Ammon's horn (tissue), 1 donor: ENCODE data around the gene ARMC5.
"Not testable (repeated sequence)": the region's sequence is repeated elsewhere in the genome, so short reads cannot be mapped to it uniquely, and the experiment has no call there.

Source experiments
- DNase-seq: peaks from one replicate; pipeline ENCODE4 v3.0.0-alpha.2; 2016; ENCODE audit warnings: low spot score

Gene ARMC5

GRCh38 chr16:31458844-31459686 is at the start of gene ARMC5:
Gene ARMC5, plus strand, starts transcription at chr16:31459501. Its CDS starts 24 bp downstream, at chr16:31459525.
- peak; percentile 100 for DNase-seq

GRCh38 chr16:31410082-31410481 is 49.2 kb upstream of the ARMC5 start:
- DNase-seq, result no peak

- DNase-seq, result no peak
Observed at GRCh38 chr16:31411024-31411844, 48.1 kb upstream of the ARMC5 start.

DNA sequence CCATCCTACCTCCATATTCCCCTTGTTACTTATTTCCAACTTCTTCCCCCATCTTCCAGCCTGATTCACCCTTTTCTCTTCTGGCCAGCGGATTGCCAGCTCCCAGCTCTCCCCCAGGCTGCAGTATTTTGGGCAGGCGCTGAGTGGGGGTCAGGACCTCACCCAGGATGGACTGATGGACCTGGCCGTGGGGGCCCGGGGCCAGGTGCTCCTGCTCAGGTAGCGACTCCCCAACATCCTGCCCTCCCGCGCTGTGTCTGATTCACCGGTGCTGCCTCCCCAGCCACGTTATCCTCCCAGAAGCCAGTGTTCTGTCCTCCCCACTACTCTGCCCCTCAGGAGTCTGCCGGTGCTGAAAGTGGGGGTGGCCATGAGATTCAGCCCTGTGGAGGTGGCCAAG is 46.6 kb upstream of the ARMC5 start:
- no peak for DNase-seq

DNA sequence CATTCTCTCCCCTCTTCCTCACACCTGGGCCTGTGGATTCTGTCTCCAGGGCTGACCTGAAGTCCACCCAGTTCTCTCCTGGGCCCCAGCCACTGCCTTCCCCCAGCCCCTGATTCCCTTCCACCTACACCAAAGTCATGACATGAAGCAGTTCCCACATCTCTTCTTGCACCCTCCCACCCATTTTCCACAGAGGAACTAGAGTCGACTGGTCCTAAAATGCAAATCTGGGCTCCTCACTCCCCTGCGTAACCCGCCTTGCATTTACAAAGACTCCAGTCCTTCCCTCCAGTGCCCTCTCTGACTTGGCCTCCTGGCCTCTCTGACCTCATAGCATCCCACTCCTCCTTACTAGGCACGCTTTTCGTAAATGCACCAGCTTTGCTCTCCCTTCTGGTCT is 45.9 kb upstream of the ARMC5 start:
- no peak for DNase-seq

GRCh38 chr16:31413943-31414342 is 45.4 kb upstream of the ARMC5 start:
- no peak for DNase-seq

GRCh38 chr16:31414706-31415105 is 44.6 kb upstream of the ARMC5 start:
- DNase-seq, result no peak

GRCh38 chr16:31416371-31416770 is 42.9 kb upstream of the ARMC5 start:
- no peak for DNase-seq

GRCh38 chr16:31417036-31417435 is 42.3 kb upstream of the ARMC5 start:
- not testable (repeated sequence) for DNase-seq

DNA sequence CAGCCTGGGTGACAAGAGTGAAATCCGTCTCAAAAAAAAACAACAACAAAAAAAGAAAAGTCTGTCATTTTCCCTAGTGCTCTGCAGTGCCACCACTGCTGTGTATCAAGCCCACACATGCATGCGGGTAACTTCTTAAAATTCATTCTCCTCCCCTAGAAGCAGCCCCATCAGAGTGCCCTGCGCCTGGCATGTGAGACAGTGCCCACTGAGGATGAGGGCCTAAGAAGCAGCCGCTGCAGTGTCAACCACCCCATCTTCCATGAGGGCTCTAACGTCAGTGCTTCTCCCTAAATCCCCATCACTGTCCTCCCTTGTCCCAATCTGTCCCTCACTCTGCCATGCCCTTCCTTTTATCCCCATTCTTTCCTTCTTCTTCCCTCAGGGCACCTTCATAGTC is 41.4 kb upstream of the ARMC5 start:
- DNase-seq, result no peak

DNA sequence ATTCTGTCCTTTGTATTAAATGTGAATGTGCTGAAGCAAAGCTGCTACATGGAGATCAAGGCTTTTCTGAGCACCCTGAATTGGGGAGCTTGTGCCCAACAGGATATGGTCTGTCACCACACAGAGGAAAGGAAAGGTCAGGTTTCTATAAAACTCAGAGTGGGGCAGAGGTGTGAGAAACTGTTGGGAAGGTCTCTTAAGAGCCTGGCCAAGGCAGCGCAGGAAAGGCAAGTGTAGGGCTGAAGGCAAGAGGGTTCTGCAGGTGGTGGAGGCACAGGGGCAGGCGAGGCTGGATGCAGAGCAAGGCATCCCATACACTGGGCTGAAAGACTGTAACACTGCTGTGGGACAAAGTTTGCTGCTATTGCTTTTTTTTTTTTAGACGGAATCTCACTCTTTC is 39.3 kb upstream of the ARMC5 start:
- DNase-seq, result no peak

DNA sequence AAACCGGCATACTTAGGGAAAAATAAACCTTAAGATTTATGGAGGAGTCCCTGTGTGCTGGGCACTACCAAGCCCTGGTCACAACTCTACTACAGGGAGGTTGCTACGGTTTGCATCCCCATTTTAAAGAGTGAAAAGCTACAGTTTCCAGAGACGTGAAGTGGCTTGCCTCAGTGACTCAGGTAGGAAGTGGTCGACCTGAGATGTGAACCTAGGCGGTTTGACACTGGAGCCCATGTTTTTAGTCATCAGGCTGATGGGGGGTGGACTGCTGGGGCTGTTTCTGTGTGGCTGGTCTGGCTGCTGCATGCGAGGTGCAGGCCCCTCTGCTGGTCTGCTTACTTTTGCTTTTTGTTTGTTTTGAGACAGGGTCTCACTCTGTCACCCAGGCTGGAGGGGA is 37.7 kb upstream of the ARMC5 start:
- no peak for DNase-seq

DNA sequence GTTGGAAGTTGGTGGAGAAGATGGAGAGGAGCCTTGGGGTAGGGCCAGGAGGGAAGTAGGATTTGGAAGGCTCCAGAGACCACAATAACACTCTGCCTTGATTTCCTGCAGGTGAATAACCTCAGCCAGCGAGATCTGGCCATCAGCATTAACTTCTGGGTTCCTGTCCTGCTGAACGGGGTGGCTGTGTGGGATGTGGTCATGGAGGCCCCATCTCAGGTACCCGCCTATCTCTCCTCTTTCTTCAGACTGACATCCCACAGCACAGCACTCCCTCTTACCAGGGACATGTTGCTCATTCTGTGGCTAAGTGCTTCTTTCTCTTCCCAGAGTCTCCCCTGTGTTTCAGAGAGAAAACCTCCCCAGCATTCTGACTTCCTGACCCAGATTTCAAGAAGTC is 36.1 kb upstream of the ARMC5 start:
- DNase-seq, result no peak

GRCh38 chr16:31423801-31424200 is 35.5 kb upstream of the ARMC5 start:
- DNase-seq, result no peak

DNA sequence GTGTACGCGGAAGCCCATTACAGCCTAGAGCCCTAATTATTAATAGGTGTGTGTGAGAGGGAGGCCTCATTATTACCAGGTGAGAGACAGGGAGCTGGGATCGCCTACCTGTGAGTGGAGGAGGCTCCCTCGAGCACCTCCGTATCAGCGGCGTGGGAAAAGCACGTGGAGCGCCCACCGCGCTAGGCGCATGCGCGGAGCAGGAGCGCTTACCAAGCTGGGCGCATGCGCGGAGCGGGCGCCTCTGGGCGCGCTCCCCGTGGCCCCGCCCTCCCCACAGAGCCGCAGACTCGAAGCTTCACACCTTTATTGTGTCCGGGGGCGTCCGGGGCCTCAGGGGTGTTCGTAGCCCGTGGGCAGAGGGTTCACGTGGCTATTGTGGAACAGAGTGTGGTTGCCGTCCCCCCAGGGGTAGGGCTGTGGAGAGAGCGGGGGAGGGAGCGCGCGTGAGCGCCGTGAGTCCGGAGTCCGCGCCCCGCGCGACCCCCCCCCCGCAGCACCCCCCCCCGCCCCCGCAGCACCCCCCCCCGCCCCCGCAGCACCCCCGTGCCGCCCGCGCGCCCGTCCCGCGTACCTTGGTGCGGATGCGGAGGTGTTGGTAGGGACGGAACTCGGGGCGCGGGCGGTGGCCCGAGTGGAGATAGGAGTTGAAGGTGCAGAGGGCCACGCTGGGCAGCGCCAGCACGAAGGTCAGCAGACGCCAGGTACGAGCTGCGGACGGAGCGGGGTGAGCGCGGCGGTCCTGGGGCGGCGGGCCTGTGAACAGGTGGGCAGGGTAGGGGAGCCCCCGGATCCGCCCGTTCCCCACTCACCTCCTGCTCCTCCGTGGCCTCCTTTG is 31.6 kb upstream of the ARMC5 start:
- peak; percentile 62 for DNase-seq

DNA sequence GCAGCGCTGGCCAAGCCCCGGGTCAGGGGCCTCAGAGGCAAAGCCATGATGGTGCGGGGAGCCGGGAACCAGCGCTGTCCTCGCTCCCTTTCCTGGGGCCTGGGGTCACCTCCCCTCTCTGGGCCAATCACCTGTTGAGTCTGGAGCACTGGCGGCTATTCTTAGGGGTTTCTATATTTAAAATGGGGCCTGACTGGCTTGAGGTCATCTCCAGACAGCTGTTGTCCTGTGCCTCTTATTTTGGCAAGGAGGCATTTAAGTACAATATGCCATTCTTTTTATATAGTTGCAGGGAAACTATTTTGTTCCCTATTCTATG is 31.1 kb upstream of the ARMC5 start, which contains the start of gene COX6A2:
TSS of gene COX6A2 (minus strand) at position 82 of the 319 bp plus-strand sequence. CDS start at position 47, 35 bp downstream.
- no peak for DNase-seq

GRCh38 chr16:31428638-31429247 is 30.6 kb upstream of the ARMC5 start:
- DNase-seq, result no peak

DNA sequence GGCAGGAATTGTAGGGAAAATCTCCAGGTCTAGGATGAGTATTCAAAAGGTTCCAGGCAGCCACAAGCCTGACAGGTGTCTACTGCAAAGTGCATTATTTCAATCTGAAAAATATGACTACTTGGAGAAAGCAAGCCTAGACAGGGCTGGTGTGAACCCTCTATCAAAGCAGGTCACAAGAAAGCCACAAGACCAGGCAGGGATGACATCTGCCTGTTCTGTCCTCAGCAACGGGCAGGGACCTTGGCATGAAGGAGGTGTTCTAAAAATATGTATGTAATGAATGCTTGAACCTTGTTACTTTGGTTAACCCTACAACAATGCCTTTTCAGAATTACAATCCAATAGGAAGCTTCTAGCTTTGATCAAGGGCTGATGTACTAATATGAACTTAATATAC is 30.0 kb upstream of the ARMC5 start:
- DNase-seq, result no peak

- DNase-seq, result no peak
Observed at GRCh38 chr16:31429796-31430195, 29.5 kb upstream of the ARMC5 start.

DNA sequence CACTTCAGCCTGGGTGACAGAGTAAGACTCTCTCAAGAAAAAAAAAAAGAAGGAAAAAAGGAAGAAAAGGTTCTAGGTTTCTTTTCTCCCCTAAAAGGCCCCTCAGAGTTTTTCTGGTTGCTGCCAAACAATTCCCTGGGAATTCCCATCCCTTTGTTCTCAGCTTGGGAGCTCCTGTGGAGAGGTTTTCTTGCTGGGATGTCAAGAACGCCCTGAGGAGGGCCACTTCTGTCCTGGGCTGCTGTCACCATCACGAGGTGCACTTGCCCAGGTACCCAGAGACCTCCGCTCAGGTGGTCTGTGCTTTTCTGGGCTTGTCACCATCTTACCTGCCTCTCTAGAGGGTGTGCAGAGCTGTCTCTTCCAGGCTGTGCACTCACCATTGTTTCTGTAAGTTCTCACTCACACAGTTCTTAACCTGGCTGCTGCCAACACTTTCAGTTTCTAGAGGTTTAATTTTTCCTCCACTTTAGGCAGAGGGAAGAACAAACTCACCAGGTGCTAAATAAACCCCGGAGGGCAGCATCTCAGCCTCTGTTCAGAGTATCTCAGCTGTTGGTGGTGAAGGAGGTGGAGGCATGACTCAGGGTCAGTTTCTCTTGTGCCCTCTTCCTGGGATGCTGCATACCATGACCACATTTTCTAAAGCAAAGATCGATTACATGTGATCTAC is 28.8 kb upstream of the ARMC5 start:
- no peak for DNase-seq
